Measurements from ENCODE around the gene IFT52. TPM values are rescaled to one million over a fixed set of nuclear protein-coding genes. Genes with fewer than 3 reads are reported as not detected.
A peak's percentile ranks its signal among the peaks of the same experiment; 100 is the strongest.

Gene IFT52
- total RNA-seq, 1 experiment from 2014 or later: 53.6 TPM

- DNase-seq (ENCODE audit: low spot score): no peak
These were observed 98.4 kb downstream of the IFT52 start for GRCh38 chr20:43689165-43689564.

- no peak for DNase-seq (ENCODE audit: low spot score)
These were observed 100.3 kb downstream of the IFT52 start for GRCh38 chr20:43690943-43691598.

- peak; percentile 57 for DNase-seq (ENCODE audit: low spot score)
These were observed 101.3 kb downstream of the IFT52 start for GRCh38 chr20:43691928-43692524.

- no peak for DNase-seq (ENCODE audit: low spot score)
These were observed 104.0 kb downstream of the IFT52 start for GRCh38 chr20:43694763-43695162.

- no peak for DNase-seq (ENCODE audit: low spot score)
These were observed 104.8 kb downstream of the IFT52 start for GRCh38 chr20:43695571-43695970.

Other genes with a start within 250 kb of the IFT52 start
- 50.6 and 60.8 TPM in 2 replicates for gene SRSF6, start 133.0 kb upstream of the IFT52 start, total RNA-seq (2014; rRNA removed; shearing (Covaris generic))
- 2.4 and 5.0 TPM in 2 replicates for gene L3MBTL1, start 83.2 kb upstream of the IFT52 start, total RNA-seq (2014; rRNA removed; shearing (Covaris generic))
- gene SGK2, start 31.9 kb upstream of the IFT52 start, total RNA-seq (2014; rRNA removed; shearing (Covaris generic)): not detected in 2 replicates
- gene MYBL2, start 76.2 kb downstream of the IFT52 start, total RNA-seq (2014; rRNA removed; shearing (Covaris generic)): 77.7 and 80.8 TPM in 2 replicates
- not detected in 2 replicates for gene GTSF1L, start 136.1 kb downstream of the IFT52 start, total RNA-seq (2014; rRNA removed; shearing (Covaris generic))